HG03520 (cell line): ENCODE measurements around the gene MAZ.

Source experiments
- ATAC-seq: cut with Tn5 transposase; IDR thresholded peaks from one replicate; pipeline ENCODE4 v1.9.1; 2021; ENCODE audit warnings: mild to moderate bottlenecking, moderate library complexity; ENCODE audit not compliant: unreplicated experiment

Gene MAZ

GRCh38 chr16:29852654-29853053 is 46.3 kb downstream of the MAZ start:
- ATAC-seq = no peak

- no peak for ATAC-seq
These were observed 48.3 kb downstream of the MAZ start for GRCh38 chr16:29854520-29855100.

- no peak for ATAC-seq
These were observed 50.9 kb downstream of the MAZ start for GRCh38 chr16:29857133-29857760.

- ATAC-seq = no peak
These were observed 52.0 kb downstream of the MAZ start for GRCh38 chr16:29858149-29858849.

GRCh38 chr16:29858974-29859373 is 52.6 kb downstream of the MAZ start:
- ATAC-seq = no peak

GRCh38 chr16:29860218-29860617 is 53.9 kb downstream of the MAZ start:
- ATAC-seq = no peak
